ENCODE measurements around the gene ATXN2.

Gene ATXN2

DNA sequence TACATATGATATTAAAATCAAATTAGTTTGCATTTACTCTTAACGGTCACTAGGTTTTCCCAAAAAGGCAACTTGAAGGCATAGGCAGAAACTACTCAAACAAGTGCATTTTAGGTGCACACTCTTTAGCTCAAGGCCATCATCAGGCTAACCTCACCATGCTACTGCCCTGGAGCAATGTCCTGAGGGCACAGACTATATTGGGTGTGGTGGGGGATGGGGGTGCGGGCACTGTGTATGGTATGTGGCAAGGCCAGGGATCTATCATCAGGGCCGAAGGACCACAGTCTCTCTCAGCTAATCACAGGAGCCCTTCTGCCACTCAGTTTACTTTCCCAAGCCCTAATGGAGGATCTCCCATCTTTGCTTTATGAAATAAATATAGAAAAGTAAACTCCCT, 141.5 kb downstream of the ATXN2 start:
- intact Hi-C loops (cut with DNase I), result no loop called here
- DNase-seq, result peak in 3 of 42 donors; percentile 0 to 32 (median 14)

DNA sequence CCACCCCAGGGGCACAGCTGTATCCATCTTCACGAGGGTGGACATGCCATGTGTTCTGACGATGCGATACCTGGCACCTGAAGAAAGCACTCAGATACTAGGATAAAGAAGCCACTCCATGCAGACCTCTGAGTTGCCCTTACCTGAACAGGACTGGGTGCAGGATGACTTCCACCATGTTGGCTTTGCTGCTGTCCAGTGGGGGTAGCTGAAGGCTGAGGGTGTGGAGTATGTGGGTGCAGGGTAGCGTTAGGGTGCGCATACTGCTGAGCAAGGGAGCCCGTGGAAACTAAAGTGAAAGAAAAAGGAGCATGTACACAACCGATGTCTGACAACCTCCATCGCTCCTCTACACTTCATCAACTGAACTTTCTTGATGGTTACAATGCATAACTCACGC, 142.0 kb downstream of the ATXN2 start:
- DNase-seq, result peak in 4 of 42 donors; percentile 2 to 25 (median 6)
- intact Hi-C loops (cut with DNase I), result no loop called here

DNA sequence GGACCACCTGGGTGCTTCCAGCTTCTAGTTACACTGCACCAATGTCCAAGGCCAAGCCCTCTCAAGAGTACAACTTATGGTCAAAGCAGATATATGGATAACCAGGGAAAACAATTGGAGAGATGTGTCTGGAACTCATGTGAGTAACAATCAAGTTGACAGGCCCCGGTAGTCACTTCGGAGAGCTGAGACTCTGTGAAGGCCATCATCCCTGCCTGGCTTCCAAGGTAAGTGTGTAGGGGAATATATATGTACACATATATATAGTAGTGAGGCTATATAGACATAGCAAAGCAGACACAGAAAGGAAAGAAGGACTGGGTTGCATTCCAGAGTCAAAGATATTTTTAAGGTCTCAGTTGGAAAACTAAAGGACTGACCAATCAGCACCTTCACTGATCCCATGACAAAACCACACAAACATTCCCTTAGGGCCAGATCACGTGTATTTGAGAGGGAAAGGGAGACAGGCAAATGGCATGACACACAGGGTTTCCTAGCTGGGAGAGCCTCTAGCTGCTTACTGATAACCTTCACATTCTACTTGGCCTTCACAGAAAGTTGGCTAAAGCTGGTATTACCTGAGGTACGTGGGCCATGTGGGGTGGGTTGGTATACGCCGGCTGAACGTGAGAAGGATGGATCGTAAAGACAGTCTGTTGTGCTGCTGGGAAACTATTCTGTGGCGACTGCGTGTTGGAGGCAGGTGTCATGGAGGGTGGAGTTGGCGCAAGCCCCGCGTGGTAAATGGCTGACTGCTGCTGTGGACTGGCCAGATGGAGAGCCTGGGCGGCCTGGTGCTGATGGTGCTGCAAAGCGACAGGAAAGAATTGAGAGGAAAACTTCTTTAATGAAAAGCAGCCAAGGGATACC, 143.4 kb downstream of the ATXN2 start:
- intact Hi-C loops (cut with DNase I), result no loop called here
- peak in 6 of 42 donors; percentile 0 to 28 (median 7) for DNase-seq

DNA sequence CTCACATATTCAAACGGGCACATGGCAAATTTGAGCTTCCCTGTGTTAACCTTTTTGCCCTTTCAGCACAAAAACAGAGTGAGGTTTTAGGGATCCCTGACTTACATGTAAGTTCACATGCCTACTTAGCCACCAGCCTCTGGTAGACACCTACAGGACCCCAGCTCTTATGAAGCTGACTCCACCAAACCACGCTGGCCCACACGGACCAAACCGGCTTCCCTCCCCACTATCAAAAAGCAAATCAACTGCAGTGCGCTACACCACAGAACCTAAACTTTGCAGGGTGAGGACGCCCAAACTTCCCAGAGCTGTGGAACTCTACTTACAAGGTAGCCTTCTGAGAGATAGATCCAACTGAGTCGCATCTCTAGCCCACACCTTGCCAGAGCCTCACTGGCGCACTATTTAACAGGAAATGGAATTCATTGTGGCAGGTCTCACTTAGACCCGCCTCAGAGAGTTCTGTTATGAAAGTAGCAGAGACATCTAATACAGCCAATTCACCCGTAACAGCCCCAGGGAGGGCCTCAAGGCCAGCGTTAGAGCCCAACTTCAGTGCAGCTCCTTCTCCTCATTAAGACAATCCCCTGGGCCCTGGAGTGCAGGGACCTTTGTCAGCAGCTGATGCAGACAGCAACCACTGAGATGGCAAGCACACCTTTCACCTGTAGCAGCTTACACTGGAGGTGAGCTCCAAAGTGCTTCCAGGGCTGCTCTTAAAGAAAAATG, 144.2 kb downstream of the ATXN2 start:
- intact Hi-C loops (cut with DNase I), result no loop called here
- peak in 9 of 42 donors; percentile 2 to 31 (median 11) for DNase-seq

DNA sequence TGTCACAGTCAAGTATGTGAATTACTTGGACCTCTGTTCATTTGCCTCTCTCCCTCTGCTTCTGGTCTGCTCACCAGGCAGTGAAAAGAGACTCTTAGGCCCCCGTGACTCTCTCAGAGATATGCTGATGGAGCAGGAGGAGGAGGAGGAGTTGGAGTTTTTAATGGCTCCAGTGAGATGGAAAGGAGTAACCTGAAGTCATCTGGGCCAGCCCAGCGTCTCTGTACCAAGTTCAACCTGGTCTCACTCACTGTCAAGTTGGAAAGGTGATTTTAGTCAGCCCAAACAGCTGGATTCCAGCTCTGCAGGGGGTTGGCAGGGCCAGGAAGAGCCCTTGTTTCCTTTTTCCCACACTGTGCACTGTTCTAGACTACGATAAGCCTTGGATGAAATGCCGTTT, 144.8 kb downstream of the ATXN2 start:
- intact Hi-C loops (cut with DNase I), result no loop called here
- DNase-seq, result peak in 7 of 42 donors; percentile 5 to 37 (median 14)

DNA sequence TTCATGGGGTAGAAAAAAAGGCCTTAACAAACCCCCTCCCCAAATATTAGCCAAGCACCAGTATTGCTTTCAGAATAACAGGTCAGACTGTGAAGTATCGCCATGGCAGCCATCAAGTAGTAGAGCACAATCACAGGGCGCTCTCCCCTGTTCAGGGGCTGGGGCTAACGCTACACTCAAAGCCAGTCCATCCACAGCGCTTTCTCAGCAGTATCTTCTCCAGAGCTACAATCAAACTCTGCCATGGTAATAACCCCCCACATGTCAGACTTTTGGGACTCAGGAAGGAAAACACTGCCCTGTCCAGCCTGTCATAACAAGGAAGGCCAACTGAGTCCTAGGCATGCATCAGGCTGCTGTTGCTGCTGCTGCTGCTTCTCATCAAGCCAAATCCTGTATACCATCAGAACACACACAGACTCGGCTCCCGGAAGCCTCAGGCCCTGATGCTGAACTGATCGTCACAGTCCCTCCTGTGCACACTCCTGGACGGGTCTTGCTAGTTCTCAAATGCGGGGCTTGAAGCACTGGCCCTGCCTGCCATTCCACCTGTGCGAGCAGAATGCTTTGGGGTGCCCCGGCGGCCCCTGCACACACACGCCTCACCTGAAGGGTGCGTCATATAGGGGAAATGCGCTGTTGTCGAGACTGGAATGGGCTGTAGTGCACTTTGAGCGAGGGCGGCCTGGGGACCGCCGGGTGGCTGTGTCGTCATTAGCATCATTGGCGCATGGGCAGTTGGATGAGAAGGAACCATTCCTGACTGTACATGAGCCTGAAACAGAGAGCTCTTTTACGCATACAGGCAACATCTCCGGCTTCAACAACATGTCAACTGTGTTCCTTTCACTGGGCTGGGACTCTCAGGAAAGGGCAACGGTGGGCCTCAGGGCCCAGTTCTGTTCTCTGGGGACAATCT, 145.8 kb downstream of the ATXN2 start:
- intact Hi-C loops (cut with DNase I), result no loop called here
- peak in 26 of 42 donors; percentile 13 to 83 (median 56) for DNase-seq

DNA sequence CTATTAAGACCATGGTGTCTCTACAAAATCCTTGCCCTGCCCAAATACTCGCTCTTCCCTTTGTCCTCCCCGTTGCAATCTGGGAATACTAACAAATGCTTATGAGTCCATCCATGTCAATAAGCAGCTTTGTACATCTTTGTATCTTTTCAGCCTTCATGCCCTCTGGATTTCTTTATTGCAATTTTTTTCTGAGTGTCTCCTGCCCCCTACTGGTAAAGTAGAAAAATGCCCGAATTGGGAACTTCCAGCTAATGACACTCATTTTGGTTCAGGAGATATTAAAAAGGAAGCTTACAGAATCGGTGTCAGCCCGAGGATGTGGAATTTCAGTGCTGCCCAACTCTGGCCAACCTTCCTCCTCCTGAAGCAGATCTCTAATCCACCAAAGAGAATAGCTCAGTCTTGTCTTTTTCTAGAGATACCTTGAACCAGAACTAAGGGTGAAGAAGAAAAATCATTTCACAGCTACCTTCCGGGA, 147.4 kb downstream of the ATXN2 start:
- DNase-seq, result peak in 10 of 42 donors; percentile 7 to 75 (median 16)
- intact Hi-C loops (cut with DNase I), result loop anchor here (2.0 kb wide), 1 partner anchor 55 kb away; no protein-coding TSS in a partner anchor

DNA sequence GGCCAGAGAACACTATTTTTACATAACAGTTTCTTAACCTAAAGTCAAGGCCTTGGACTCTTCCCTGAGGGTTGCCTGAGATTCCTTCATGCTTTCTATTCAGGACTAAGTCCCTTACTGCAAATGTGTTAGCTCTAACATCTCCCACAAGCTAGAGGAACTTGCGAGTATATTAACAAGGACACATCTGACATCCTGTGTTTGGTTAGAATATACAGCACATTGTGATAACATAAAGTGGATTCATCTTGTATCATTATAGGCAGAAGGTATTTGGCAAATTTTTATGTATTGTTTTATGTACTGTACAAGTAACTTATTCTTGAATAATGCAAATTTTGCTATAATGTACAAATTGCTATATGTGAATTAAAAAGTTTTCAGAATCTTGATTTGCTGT, 147.9 kb downstream of the ATXN2 start:
- intact Hi-C loops (cut with DNase I), result loop anchor here (2.0 kb wide), 1 partner anchor 54 kb away; no protein-coding TSS in a partner anchor

DNA sequence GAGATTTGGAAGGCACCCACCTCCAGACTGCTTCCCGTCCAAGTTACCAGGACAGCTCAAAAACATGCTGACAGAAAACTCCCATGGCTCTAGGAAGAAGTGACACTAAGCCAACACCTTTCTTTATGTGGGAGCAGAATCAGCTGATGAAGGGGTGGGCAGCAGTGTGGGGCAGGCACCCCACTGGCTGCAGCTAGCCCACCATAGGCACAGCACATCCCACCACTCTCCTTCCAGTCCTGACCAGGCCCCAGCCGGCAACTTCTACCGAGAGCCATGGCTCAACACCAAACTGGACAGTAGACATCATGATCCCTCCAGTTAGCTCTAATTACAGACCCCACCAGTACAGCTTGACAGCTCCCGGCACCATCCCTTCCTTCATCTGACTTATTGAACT, 148.4 kb downstream of the ATXN2 start:
- intact Hi-C loops (cut with DNase I), result loop anchor here (2.0 kb wide), 1 partner anchor 54 kb away; no protein-coding TSS in a partner anchor
- DNase-seq, result peak in 8 of 42 donors; percentile 7 to 32 (median 14)

More for the DNA sequence above, 147.9 kb downstream of the ATXN2 start:
- DNase-seq, result no peak

DNA sequence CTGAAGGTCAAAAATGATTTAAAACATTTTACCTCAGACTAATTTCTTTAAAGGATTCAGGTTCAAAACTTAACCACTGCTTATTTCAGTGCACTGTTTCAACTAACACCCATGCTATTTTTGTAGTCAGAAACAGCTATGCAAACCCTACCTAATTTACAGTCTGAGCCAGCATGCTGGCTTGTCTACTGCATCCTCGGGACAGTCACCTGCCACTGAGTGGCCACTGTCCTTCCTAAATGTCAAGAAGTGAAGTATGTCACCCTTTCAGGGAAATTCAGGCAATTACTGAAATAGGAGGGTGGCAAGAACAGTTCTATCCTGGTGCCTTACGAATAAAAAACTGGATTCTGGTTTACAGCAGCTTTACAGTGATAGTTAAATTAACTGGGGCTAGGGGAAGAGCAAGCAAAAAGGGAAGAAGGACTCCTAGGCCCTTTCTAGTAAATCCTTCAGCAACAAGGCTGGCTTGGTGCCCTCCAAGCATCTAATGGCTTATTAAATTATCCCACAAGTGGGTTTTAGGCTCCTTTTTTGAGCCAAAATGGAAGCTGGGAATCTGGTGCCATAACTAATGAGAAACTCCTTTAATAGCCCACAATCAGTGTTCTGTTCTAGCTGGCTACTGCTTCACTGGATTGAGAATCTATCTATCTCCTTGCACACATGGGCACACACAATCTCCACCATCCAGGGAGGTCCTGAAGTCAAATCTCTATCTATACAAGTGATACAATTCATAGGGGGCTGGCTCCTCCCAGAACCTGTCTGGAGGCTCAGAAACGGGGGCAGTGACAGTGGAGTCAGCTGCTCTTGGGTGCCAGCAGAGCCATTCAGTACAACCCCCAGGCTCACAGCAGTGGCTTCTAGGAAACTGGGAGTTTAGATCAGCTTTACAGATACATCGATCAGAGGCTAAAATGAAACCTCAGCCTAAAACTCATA, 150.0 kb downstream of the ATXN2 start:
- intact Hi-C loops (cut with DNase I), result no loop called here

DNA sequence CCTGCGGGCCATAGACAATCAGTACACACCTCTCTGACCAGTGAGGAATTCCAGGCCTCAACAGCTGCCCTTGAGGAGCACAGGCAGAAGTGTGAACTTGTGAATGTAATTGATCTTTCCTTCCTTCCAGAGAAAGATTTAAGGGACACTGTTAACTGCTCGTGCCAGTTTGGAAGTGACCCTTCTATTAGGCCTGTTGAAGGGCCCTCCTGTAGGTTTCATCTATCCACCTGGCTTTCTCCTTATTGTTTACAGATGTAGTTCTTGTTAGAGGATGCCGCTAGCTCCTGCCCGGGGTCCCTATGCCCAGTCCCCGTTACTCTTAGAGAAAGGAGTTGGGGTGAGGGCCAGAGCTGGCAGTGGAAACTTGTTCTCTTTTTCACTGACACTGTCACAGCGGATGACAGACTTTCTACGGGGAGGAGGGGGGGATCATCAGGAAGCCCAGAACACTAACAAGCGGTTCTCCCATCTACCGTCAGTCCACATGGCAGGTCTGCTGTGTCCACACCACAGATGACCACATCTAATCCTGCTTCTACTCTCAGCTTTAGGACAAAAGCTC, 150.8 kb downstream of the ATXN2 start:
- DNase-seq, result peak in 17 of 42 donors; percentile 2 to 41 (median 15)
- intact Hi-C loops (cut with DNase I), result no loop called here

More for the DNA sequence above, 150.0 kb downstream of the ATXN2 start:
- peak in 18 of 42 donors; percentile 3 to 49 (median 24) for DNase-seq

DNA sequence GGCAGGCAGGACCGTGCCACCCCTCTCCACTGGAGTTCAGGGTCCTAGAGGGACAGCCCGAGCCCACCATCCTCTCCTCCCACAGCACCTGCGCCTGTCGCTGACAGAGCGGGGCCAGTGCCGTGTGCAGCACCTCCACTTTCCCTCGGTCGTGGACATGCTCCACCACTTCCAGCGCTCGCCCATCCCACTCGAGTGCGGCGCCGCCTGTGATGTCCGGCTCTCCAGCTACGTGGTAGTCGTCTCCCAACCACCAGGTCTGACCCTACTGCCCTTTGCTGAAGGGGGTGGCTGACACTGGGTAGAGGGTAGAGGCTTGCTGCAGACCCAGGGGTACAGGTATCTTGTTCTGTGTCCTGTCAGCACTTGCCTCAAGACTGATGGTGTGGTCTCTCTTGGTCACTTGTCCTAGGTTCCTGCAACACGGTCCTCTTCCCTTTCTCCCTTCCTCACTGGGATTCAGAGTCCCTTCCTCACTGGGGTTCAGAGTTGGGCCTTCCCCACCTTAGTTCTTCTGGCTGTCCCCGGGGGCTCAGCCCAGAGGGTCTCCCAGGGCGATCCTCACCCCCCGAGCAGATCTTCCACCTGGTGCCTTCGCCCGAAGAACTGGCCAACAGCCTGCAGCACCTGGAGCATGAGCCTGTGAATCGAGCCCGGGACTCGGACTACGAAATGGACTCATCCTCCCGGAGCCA, 151.4 kb downstream of the ATXN2 start:
- DNase-seq, result peak in 17 of 42 donors; percentile 8 to 35 (median 15)
- intact Hi-C loops (cut with DNase I), result no loop called here

DNA sequence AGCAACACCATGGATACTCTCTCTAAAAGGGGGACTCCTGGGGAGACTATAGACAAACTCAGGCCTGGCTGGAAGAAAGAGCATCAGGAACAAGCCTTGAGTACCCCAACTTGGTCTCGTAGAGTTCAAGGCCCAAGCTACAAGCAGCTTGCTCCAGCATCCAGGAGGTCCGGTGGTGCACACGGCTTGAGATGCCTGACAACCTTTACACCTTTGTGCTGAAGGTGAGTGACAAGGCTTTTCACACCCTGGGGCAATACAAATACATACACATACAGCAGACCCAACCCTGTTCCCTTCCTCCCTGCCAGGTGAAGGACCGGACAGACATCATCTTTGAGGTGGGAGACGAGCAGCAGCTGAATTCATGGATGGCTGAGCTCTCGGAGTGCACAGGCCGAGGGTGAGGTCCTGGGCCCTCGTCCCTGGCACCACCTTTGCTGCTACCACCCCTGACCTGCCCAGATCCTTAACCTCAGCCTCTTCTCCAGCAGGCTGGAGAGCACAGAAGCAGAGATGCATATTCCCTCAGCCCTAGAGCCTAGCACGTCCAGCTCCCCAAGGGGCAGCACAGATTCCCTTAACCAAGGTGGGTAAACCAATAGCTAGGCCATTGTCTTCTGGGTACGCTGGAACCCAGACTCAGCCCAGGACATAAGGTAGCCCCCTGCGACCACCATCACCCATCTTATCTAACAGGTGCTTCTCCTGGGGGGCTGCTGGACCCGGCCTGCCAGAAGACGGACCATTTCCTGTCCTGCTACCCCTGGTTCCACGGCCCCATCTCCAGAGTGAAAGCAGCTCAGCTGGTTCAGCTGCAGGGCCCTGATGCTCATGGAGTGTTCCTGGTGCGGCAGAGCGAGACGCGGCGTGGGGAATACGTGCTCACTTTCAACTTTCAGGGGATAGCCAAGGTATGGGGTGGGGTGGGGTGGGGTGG, 152.2 kb downstream of the ATXN2 start:
- peak in 17 of 42 donors; percentile 0 to 40 (median 10) for DNase-seq
- intact Hi-C loops (cut with DNase I), result no loop called here

DNA sequence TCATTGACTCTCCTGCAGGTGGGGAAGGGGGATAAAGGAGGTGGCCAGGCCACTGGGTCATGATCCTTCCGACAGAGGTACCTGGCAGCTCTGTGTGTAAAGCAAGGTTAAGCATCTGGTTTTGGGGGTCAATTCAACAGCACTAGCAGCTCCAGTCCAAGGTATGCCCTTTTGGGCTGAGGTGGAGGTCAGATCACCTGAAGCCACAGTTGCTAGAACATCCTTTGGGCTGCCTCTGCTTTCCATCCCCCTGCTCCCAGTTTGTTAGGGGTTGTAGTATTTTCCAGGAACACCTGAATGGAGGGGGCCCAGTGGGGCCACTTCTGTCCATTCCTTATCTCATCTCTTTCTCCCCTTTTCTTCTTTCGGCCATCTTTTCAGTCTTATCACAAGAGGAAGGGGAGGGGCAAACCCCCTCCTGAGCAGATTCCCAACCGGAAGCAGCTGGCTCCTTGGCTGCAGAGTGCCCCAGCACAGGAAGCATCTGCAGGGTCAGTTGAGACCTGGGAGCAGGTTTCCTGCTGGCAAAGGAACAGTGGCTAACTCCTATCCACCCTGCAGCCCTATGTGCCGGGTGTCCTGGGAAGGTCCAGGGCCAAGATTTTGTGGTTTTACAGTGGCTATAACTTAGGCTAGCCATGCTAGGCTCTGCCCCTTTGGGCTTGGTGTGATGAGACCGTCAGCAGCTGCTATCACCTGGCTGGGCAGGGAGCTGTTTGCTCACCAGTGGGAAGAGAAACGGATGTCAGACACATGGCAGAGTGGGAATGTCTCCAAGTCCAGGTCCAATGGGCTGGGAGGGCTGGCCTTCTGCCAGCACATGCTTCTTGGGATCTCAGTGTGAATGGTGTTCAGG, 153.2 kb downstream of the ATXN2 start:
- intact Hi-C loops (cut with DNase I), result no loop called here
- peak in 22 of 42 donors; percentile 0 to 43 (median 15) for DNase-seq

Measured in head of caudate nucleus (tissue), 42 donors.